Activated CD4-positive, CD25-positive, alpha-beta regulatory T cell treated with anti-CD3 and anti-CD28 coated beads, Interleukin-2, amount 50 U/mL, for 72 hours (primary cell): ENCODE results near the gene CEMIP.
"Not testable (repeated sequence)": the region's sequence is repeated elsewhere in the genome, so short reads cannot be mapped to it uniquely, and the experiment has no call there.

ENCODE experiments used
- DNase-seq: peaks from one replicate; pipeline ENCODE4 v3.0.0; 2021

Gene CEMIP

DNA sequence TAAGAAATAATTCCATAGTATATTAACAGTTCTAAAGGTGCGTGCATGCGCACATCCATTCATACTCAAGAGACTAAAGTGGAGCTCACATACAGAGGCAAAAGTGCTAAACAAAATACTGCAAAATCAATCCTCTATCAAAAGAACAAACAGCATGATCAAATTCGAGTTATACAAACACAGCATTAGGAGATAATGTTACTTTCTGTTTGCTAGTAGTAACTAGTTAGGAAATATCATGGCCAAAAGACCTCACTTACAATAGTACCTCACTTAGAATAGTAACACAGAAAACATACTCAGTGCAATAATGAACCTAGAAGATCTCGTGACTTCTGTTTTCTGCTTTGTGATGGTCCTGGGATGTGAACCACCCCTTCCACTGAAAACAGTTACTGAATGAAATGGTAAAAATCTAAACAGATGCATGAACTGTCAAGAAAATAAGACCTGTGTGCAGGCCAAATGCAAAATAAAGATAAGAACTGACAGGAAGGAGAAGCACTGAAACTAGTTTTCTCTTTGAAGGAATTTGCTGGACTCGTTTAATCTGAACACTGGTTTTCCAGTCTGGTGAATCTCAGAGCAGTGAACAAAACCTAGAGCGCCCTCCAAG, 20.9 kb upstream of the CEMIP start:
- no peak for DNase-seq

DNA sequence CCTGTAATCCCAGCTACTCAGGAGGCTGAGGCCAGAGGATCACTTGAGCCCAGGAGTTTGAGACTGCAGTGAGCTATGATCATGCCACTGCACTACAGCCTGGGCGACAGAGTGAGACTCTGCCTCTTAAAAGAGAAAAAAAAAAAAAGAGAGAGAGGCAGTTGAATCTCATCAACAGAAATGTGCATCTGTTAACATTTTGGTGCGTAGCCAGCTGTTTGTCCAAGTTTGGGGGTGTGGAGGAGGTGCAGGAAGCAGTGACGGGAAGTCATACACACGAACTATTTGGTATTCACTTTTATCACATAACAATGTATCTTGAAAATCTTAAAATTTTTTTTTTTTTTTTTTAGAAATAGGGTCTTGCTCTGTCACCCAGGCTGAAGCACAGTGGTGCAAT, 18.2 kb upstream of the CEMIP start:
- DNase-seq = no peak

- no peak for DNase-seq
Observed at GRCh38 chr15:80761754-80762153, 17.4 kb upstream of the CEMIP start.

- DNase-seq = not testable (repeated sequence)
Observed at GRCh38 chr15:80763235-80763634, 15.9 kb upstream of the CEMIP start.

DNA sequence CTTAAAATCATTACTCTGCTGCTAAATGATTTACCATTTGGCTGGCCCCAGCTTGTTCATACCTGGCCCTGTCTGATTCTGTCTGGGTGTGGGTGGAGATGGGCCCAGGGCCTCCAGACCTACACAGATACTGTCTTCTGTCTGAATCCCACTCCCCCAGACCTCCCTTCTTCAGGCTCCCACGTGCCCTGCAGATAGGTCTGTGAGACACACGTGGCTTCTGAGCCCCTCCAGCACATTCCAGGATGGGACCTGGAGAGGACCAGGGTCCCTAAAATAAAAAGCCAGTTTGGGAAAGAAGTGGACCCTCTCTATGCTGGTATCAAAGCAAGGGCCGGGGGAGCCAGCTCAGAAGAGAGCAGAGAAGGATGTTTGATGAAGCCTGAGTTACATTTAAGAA, 14.6 kb upstream of the CEMIP start:
- DNase-seq = no peak

- no peak for DNase-seq
Observed at GRCh38 chr15:80766275-80766674, 12.9 kb upstream of the CEMIP start.

- no peak for DNase-seq
Observed at GRCh38 chr15:80768158-80768557, 11.0 kb upstream of the CEMIP start.

- no peak for DNase-seq
Observed at GRCh38 chr15:80769153-80769828, 9.9 kb upstream of the CEMIP start.

GRCh38 chr15:80769829-80770705, 9.1 kb upstream of the CEMIP start:
- DNase-seq = no peak

GRCh38 chr15:80773122-80773551, 6.0 kb upstream of the CEMIP start:
- no peak for DNase-seq

DNA sequence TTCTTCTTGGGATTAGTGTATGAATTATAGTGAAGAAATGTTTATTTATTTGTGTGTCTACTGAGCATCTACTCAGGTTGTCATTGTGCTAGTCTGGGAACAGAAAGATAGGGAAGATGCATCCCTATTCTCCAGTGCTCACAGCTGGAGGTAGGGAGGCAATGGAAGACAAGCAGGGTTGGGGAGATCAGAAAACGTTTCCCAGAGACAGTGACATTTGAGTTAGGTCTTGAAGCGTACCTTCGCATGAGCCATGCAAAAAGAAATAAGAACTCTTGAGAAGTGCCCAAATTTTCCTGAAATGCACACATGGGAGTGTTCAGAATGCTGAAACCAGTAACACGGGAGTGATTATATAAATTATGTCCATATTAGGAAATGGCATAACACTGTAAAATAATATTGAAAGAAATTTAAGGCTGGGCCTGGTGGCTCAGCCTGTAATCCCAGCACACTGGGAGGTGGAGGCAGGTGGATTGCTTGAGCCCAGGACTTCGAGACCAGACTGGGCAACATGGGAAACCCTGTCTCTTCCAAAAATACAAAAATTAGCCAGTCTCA, 5.3 kb upstream of the CEMIP start:
- DNase-seq = no peak

GRCh38 chr15:80774486-80774885, 4.7 kb upstream of the CEMIP start:
- DNase-seq = no peak

DNA sequence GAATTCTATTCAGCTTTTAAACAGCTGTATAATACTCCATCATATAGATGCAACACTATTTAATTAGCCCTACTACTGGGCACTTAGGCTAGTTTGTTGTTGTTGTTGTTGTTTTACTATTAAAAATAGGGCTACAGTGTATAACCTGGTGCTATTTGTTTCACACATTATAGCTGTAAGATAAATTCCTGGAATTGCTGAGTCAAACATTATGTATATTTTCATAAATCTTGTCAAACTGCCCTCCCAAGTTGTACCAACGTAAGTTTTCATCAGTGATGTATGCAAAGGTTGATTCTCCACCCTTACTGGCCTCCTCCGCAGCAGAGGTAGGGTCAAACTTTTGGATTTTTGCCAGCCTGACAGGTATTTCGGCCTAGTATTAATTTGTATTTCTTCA, 3.8 kb upstream of the CEMIP start:
- no peak for DNase-seq

DNA sequence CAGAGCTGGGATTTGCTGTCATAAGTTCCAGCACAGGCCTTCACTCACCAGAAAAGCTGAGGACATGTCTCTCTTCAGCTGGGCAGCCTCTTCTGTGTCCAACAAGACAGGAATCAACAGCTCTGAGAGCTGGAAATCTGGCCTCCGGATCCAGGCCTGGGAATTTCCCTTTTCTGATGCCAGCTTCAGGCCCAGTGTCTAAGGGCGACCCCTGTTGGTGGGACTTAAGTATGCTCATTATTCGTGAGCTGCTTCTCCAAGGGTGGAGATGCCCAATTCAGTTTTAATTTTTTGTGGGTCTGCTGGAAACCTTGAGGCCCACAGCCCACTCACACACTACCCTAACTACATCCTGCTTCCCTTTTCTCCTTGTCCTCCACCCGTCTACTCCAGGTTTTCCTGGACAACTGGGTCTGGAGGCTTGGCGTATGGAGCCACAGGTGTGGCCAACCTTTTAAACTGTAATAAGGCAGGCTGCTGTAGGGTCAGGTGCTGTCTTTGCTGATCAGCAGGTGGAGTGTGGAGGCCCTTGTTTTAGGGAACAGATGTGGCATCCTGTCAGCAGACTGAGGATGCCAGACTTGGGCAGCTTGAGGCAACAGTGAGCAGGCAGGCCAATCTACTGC, 2.6 kb upstream of the CEMIP start:
- DNase-seq = peak; percentile 63

GRCh38 chr15:80777137-80777536, 2.0 kb upstream of the CEMIP start:
- no peak for DNase-seq

GRCh38 chr15:80777826-80778620, 1.1 kb upstream of the CEMIP start:
- DNase-seq = no peak

DNA sequence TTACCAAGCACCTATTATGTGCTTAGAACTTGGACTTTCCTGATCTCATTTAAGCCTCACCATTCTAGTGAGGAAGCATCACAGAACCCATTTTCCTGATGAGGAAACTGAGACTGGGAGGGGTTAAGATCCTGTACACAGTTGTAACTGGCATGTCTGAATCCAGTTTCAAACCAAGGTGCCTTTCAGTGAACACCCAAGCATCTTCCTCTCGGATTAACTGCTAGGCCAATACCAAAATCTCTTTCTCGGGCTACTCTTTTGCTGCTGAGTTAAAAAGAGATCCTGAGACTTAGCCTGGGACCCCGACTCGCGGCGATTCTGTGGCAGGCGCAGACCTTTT, 578 bp upstream of the CEMIP start:
- no peak for DNase-seq

GRCh38 chr15:80779658-80780415, 667 bp downstream of the CEMIP start:
- no peak for DNase-seq

DNA sequence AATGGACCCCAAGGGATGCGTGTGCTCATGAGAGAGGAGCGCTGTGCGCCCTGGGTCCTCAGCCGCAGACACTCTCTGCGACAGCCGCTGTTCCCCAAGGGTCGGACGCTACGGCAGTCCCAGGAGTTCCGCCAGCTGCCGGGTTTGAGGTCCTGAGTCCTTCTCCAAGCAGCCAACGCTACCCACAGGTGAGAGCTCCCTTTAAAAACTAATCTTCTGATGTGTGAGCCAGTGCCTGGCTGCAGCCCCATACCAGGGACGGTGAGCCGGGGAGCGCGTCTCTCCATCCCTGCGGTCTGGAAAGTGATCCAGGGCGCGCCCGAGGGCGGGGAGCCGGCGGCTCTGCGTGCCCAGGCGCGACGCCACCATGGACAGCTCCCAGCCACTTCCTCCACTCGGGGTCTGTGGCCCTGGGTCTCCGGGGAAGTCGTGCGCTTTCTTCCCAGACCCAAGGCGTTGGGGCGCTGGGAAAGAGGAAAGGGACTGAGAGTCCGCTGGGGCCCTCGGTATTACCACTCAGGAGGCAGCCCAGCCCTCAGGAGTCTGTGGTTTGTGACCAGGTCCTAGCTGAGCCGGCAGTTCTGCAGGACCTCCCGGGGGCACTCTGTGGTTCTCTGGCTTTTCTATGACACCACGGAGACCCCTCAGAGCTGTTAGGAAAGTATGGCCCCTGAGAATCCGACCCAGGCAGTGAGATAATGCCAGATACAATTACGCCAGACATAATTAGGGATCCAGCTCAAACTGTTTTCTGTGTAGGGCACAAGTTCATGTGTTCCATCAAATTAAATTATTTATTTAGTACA, 1.4 kb downstream of the CEMIP start:
- no peak for DNase-seq

GRCh38 chr15:80783260-80783659, 4.1 kb downstream of the CEMIP start:
- DNase-seq = no peak

DNA sequence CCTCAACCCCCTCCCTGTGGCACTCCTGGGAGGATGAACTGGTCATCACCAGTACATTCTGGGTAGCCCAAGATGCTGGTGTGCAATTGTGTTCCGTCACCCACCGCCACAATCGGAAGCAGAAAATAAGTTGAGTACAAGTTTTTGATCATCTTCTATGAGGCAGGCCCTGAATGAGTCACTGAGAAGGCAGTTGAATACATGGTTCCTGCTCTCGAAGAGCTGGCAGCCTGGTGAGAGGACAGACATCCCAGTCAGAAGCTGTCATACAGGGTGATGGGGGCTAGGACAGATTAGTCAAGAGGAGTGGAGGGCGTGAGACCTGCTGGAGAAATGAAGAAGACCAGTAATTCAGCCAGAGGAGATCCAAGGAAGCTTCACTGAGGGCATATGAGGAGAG, 6.2 kb downstream of the CEMIP start:
- DNase-seq = no peak
